ENCODE measurements around the gene PAPPA.

The PAPPA gene

GRCh38 chr9:116337015-116337414 lies 183.4 kb downstream of the PAPPA start:
- Histone ChIP-seq H3K27me3 (ENCODE audit: control insufficient read depth, insufficient read depth, low read length) (peaks cover 53% of the 10 kb centered on the region), H3K9me3 (ENCODE audit: control insufficient read depth, insufficient read depth, low read length) (no peaks in the 10 kb centered on the region), H3K27ac (ENCODE audit: low read length) (no peak overlapping the region), H3K4me1 (ENCODE audit: control insufficient read depth, insufficient read depth, low read length) (peaks cover 4% of the 10 kb centered on the region; the same call in 1 of the 2 replicates), H3K36me3 (ENCODE audit: control insufficient read depth, insufficient read depth, low read length) (no peaks in the 10 kb centered on the region), H3K4me3 (ENCODE audit: low read length) (no peak overlapping the region)
- no CpG with 5 or more reads among the region's 2 CpGs for WGBS (ENCODE audit: insufficient coverage, insufficient read length)
- DNase-seq (ENCODE audit: low read depth, low spot score) = no peak

GRCh38 chr9:116340270-116340669 lies 186.7 kb downstream of the PAPPA start:
- DNase-seq (ENCODE audit: low read depth, low spot score) = no peak
- Histone ChIP-seq H3K27ac (ENCODE audit: low read length) (no peak overlapping the region), H3K27me3 (ENCODE audit: control insufficient read depth, insufficient read depth, low read length) (peaks cover 38% of the 10 kb centered on the region), H3K4me1 (ENCODE audit: control insufficient read depth, insufficient read depth, low read length) (peaks cover 2% of the 10 kb centered on the region; the same call in 1 of the 2 replicates), H3K4me3 (ENCODE audit: low read length) (no peak overlapping the region), H3K9me3 (ENCODE audit: control insufficient read depth, insufficient read depth, low read length) (no peaks in the 10 kb centered on the region), H3K36me3 (ENCODE audit: control insufficient read depth, insufficient read depth, low read length) (no peaks in the 10 kb centered on the region)
- WGBS (ENCODE audit: insufficient coverage, insufficient read length) = no CpG with 5 or more reads among the region's 1 CpG

DNA sequence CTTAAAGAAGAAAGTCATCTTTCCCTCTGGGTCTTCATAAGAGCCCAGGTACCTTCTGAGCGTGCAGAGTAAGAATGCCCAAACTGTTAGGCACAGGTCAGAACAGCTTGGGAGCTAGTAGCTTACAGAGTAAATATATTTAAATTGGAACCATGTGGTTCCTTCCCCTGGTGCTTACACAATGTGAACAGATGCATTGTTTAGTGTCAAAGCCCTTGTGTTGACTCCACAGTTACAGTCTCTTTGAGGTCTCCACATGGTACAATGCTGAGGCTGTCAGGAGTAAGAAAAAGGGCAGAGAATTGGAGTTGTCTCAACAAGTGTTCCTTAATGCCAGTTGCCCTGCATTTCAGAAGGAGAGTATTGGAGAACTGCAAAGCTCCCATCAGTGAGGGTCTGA lies 188.5 kb downstream of the PAPPA start:
- DNase-seq (ENCODE audit: low read depth, low spot score) = no peak

DNA sequence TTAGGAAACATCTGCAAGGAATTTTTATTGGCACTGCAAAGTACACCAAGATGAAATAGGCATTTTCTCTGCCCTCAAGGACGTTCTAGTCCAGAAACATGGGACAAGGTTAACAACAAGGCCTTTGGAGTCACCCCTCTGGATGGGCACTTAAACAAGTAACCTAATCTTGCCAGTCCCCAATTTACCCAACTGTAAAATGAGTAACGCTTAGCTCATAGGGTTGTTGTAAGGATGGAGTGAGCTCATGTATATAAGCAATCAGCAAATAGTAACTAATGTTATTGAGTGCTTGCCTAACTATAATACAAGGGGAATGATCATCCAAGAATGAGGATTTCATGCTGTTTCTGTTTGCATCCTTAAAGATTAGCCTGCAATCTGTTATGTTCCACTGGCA lies 189.3 kb downstream of the PAPPA start:
- whole genome bisulfite sequencing (ENCODE audit: insufficient coverage, insufficient read length) = no CpG with 5 or more reads among the region's 2 CpGs
- no peaks in the 10 kb centered on the region for H3K4me1 ChIP-seq (ENCODE audit: control insufficient read depth, insufficient read depth, low read length)
- H3K4me3 ChIP-seq (ENCODE audit: low read length) = no peak overlapping the region
- no peaks in the 10 kb centered on the region for H3K36me3 ChIP-seq (ENCODE audit: control insufficient read depth, insufficient read depth, low read length)
- H3K9me3 ChIP-seq (ENCODE audit: control insufficient read depth, insufficient read depth, low read length) = no peaks in the 10 kb centered on the region
- H3K27ac ChIP-seq (ENCODE audit: low read length) = no peak overlapping the region
- H3K27me3 ChIP-seq (ENCODE audit: control insufficient read depth, insufficient read depth, low read length) = peaks cover 22% of the 10 kb centered on the region
- DNase-seq (ENCODE audit: low read depth, low spot score) = no peak

More for the DNA sequence above, 188.5 kb downstream of the PAPPA start:
- no peaks in the 10 kb centered on the region for H3K36me3 ChIP-seq (ENCODE audit: control insufficient read depth, insufficient read depth, low read length)
- WGBS (ENCODE audit: insufficient coverage, insufficient read length) = no CpG with 5 or more reads among the region's 1 CpG
- H3K27ac ChIP-seq (ENCODE audit: low read length) = no peak overlapping the region
- no peaks in the 10 kb centered on the region for H3K9me3 ChIP-seq (ENCODE audit: control insufficient read depth, insufficient read depth, low read length)
- H3K27me3 ChIP-seq (ENCODE audit: control insufficient read depth, insufficient read depth, low read length) = peaks cover 24% of the 10 kb centered on the region
- no peaks in the 10 kb centered on the region for H3K4me1 ChIP-seq (ENCODE audit: control insufficient read depth, insufficient read depth, low read length)
- no peak overlapping the region for H3K4me3 ChIP-seq (ENCODE audit: low read length)

DNA sequence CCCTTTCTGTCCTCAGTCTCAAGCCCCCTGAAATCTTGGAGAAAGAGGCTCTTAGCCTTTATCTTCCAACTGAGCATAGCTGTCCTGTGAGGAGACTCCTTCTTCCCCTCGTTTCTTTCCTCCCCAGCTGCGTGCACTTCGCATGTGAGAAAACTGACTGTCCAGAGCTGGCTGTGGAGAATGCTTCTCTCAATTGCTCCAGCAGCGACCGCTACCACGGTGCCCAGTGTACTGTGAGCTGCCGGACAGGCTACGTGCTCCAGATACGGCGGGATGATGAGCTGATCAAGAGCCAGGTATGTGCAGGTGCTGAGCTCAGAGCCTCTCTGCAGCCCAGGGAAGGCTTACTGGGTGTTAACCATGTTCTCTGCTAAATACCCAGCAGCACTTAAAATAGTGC lies 190.8 kb downstream of the PAPPA start:
- Histone ChIP-seq H3K9me3 (ENCODE audit: control insufficient read depth, insufficient read depth, low read length) (no peaks in the 10 kb centered on the region), H3K36me3 (ENCODE audit: control insufficient read depth, insufficient read depth, low read length) (no peaks in the 10 kb centered on the region), H3K27ac (ENCODE audit: low read length) (no peak overlapping the region), H3K4me1 (ENCODE audit: control insufficient read depth, insufficient read depth, low read length) (no peaks in the 10 kb centered on the region), H3K27me3 (ENCODE audit: control insufficient read depth, insufficient read depth, low read length) (peaks cover 9% of the 10 kb centered on the region), H3K4me3 (ENCODE audit: low read length) (no peak overlapping the region)
- DNase-seq (ENCODE audit: low read depth, low spot score) = no peak
- no CpG with 5 or more reads among the region's 10 CpGs for WGBS (ENCODE audit: insufficient coverage, insufficient read length)

GRCh38 chr9:116345393-116345792 lies 191.8 kb downstream of the PAPPA start:
- Histone ChIP-seq H3K4me3 (ENCODE audit: low read length) (no peak overlapping the region), H3K4me1 (ENCODE audit: control insufficient read depth, insufficient read depth, low read length) (no peaks in the 10 kb centered on the region), H3K9me3 (ENCODE audit: control insufficient read depth, insufficient read depth, low read length) (no peaks in the 10 kb centered on the region), H3K36me3 (ENCODE audit: control insufficient read depth, insufficient read depth, low read length) (no peaks in the 10 kb centered on the region), H3K27ac (ENCODE audit: low read length) (no peak overlapping the region), H3K27me3 (ENCODE audit: control insufficient read depth, insufficient read depth, low read length) (peaks cover 3% of the 10 kb centered on the region)
- no peak for DNase-seq (ENCODE audit: low read depth, low spot score)
- WGBS (ENCODE audit: insufficient coverage, insufficient read length) = no CpG with 5 or more reads among the region's 2 CpGs

- WGBS (ENCODE audit: insufficient coverage, insufficient read length) = no CpG with 5 or more reads among the region's 3 CpGs
- no peak for DNase-seq (ENCODE audit: low read depth, low spot score)
- no peak overlapping the region for H3K4me3 ChIP-seq (ENCODE audit: low read length)
- no peaks in the 10 kb centered on the region for H3K36me3 ChIP-seq (ENCODE audit: control insufficient read depth, insufficient read depth, low read length)
- H3K27ac ChIP-seq (ENCODE audit: low read length) = no peak overlapping the region
- H3K4me1 ChIP-seq (ENCODE audit: control insufficient read depth, insufficient read depth, low read length) = no peaks in the 10 kb centered on the region
- H3K9me3 ChIP-seq (ENCODE audit: control insufficient read depth, insufficient read depth, low read length) = no peaks in the 10 kb centered on the region
- H3K27me3 ChIP-seq (ENCODE audit: control insufficient read depth, insufficient read depth, low read length) = peaks cover 3% of the 10 kb centered on the region
Observed at GRCh38 chr9:116345817-116346216, 192.2 kb downstream of the PAPPA start.

- WGBS (ENCODE audit: insufficient coverage, insufficient read length) = no CpG with 5 or more reads among the region's 6 CpGs
- Histone ChIP-seq H3K27me3 (ENCODE audit: control insufficient read depth, insufficient read depth, low read length) (no peaks in the 10 kb centered on the region), H3K36me3 (ENCODE audit: control insufficient read depth, insufficient read depth, low read length) (no peaks in the 10 kb centered on the region), H3K4me3 (ENCODE audit: low read length) (no peak overlapping the region), H3K4me1 (ENCODE audit: control insufficient read depth, insufficient read depth, low read length) (no peaks in the 10 kb centered on the region), H3K9me3 (ENCODE audit: control insufficient read depth, insufficient read depth, low read length) (no peaks in the 10 kb centered on the region), H3K27ac (ENCODE audit: low read length) (no peak overlapping the region)
- no peak for DNase-seq (ENCODE audit: low read depth, low spot score)
Observed at GRCh38 chr9:116349684-116350083, 196.1 kb downstream of the PAPPA start.

GRCh38 chr9:116350213-116350612 lies 196.6 kb downstream of the PAPPA start:
- WGBS (ENCODE audit: insufficient coverage, insufficient read length) = no CpG with 5 or more reads among the region's 2 CpGs
- no peaks in the 10 kb centered on the region for H3K36me3 ChIP-seq (ENCODE audit: control insufficient read depth, insufficient read depth, low read length)
- no peaks in the 10 kb centered on the region for H3K27me3 ChIP-seq (ENCODE audit: control insufficient read depth, insufficient read depth, low read length)

GRCh38 chr9:116352958-116353357 lies 199.4 kb downstream of the PAPPA start:
- Histone ChIP-seq H3K9me3 (ENCODE audit: control insufficient read depth, insufficient read depth, low read length) (no peaks in the 10 kb centered on the region), H3K4me1 (ENCODE audit: control insufficient read depth, insufficient read depth, low read length) (peaks cover 4% of the 10 kb centered on the region; the same call in 1 of the 2 replicates), H3K4me3 (ENCODE audit: low read length) (no peak overlapping the region), H3K27me3 (ENCODE audit: control insufficient read depth, insufficient read depth, low read length) (no peaks in the 10 kb centered on the region), H3K36me3 (ENCODE audit: control insufficient read depth, insufficient read depth, low read length) (no peaks in the 10 kb centered on the region), H3K27ac (ENCODE audit: low read length) (no peak overlapping the region)
- no CpG with 5 or more reads among the region's 3 CpGs for WGBS (ENCODE audit: insufficient coverage, insufficient read length)
- DNase-seq (ENCODE audit: low read depth, low spot score) = no peak

More at GRCh38 chr9:116350213-116350612, 196.6 kb downstream of the PAPPA start:
- peaks cover 3% of the 10 kb centered on the region; the same call in 1 of the 2 replicates for H3K4me1 ChIP-seq (ENCODE audit: control insufficient read depth, insufficient read depth, low read length)
- no peak for DNase-seq (ENCODE audit: low read depth, low spot score)
- H3K27ac ChIP-seq (ENCODE audit: low read length) = no peak overlapping the region
- H3K4me3 ChIP-seq (ENCODE audit: low read length) = no peak overlapping the region
- H3K9me3 ChIP-seq (ENCODE audit: control insufficient read depth, insufficient read depth, low read length) = no peaks in the 10 kb centered on the region

DNA sequence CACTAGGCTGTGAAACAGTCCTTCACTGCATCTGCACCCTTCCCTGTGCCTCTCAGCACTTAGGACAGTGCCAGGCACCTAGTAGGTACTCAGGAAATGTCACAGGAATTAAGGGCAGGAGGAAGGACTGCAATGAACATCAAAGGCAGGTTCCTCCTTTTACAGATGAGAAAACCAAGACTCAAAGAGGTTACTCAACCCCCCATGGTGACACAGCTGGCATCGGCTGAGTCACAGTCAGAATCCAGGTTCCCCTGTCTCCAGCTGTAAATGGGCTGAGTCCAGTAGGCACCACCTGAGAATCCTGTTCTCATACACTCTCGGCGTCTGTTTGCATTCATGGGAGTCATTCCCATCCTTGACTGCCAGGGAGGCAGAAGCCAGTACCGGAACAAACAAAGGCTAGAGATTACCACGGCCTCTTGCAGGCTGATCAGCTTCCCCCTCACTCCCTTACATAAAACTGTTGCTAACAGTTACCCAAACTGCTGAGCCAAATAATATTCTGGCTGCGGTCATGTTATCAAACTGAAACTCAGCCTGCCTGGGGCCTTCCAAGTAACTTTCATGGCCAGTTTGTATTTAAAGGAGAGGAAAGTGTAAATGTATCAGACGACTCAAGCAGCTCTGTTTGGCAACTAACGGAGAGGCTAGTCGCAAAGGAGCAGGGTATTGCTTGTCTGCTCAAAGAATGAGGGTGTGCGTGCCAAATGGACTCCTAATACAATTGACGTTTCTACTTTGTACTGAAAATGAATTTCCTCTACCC lies 201.7 kb downstream of the PAPPA start:
- no peaks in the 10 kb centered on the region for H3K27me3 ChIP-seq (ENCODE audit: control insufficient read depth, insufficient read depth, low read length)
- no CpG with 5 or more reads among the region's 11 CpGs for WGBS (ENCODE audit: insufficient coverage, insufficient read length)
- no peak overlapping the region for H3K4me3 ChIP-seq (ENCODE audit: low read length)
- no peak overlapping the region for H3K27ac ChIP-seq (ENCODE audit: low read length)
- H3K9me3 ChIP-seq (ENCODE audit: control insufficient read depth, insufficient read depth, low read length) = no peaks in the 10 kb centered on the region
- DNase-seq (ENCODE audit: low read depth, low spot score) = no peak
- H3K36me3 ChIP-seq (ENCODE audit: control insufficient read depth, insufficient read depth, low read length) = no peaks in the 10 kb centered on the region
- peaks cover 4% of the 10 kb centered on the region; the same call in 1 of the 2 replicates for H3K4me1 ChIP-seq (ENCODE audit: control insufficient read depth, insufficient read depth, low read length)

Measured in iPS DF 6.9 (cell line).